CMK (cell line): ENCODE data around the gene CES1.
"Not testable (repeated sequence)": the region's sequence is repeated elsewhere in the genome, so short reads cannot be mapped to it uniquely, and the experiment has no call there.

Source experiments
- DNase-seq: peaks from one replicate; pipeline ENCODE4 v3.0.0-alpha.2; 2010; ENCODE audit warnings: low read depth

Gene CES1

DNA sequence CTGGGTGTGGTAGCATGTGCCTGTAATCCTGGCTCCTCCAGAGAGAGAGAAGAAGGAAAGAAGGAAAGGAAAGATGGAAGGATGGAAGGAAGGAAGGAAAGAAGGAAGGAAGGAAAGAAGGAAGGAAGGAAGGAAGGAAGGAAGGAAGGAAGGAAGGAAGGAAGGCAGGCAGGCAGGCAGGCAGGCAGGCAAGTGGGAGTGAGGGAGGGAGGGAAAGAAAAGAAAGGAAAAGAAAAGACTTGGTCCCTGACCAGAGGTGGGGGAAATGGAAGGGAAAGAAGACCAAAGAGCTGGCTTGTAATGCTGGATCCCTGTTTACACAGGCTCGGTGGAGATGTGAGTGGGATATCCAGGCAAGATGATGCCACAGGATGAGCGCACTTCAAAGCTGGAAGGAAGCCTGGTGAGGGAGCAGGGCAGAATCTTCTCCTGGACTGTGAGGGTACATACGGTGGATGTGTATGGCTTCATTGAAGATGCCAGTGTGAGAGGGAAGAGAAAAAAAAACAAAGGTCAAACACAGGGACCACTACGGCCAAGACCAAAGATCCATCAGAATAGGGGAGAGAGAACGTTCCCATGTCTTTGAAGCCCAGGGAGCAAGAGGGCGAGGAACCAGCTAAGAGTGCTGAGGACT, 2.1 kb downstream of the CES1 start:
- no peak for DNase-seq

GRCh38 chr16:55829232-55829631, 3.7 kb downstream of the CES1 start:
- DNase-seq, result not testable (repeated sequence)

- DNase-seq, result no peak
Measured at GRCh38 chr16:55828680-55829079, 4.2 kb downstream of the CES1 start.

DNA sequence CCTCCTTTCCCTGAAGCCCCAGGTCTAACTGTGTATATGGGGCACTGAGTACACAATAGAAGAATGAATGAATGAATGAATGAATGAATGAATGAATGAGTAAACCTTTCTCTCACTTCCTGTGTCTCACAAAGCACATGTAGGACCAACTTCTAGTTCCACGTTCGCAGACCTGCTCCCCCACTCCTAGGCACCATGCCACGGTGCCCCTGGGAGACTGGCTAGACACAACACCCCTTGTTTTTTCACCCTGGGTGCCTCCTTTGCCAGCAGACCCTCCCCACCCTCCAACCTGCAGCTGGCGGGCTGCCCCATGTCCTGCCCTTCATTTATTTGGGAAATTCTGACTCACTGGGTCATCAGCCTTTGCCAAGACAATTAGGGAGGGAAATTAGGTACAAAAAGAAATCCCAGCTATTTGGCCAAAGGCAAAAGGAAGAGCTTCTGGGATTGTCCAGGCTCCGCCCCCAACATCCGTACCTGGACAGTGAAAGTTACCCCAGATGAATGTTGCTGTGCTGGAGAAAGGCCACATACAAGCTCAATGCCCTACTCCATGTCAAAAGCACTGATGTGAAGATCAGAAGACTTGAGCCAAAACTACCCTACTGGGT, 7.7 kb downstream of the CES1 start:
- no peak for DNase-seq

DNA sequence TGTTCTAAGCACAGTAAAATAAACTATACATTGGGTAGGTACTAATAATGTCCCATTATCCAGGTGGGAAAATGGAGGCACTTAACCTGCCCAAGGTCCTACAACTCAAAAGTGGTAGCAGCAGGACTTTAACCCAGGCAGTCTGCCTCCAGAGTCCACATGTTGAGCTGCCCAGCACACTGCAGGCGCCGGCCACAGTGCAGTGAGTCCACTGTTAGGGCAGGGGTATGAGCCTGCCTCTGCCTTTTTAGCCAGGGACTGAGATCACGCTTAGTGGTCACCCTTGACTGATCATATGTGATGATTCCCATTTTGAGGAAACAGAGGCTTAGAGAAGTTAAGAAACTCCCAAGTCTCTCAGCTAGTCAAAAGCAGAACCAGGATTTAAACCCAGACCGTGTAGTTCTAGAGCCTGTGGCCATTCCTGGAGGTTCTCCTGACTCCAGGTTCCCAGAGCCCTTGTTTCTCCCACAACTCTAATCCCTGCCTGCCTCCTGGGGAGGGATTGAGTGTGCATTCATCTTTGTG, 8.4 kb downstream of the CES1 start:
- no peak for DNase-seq

DNA sequence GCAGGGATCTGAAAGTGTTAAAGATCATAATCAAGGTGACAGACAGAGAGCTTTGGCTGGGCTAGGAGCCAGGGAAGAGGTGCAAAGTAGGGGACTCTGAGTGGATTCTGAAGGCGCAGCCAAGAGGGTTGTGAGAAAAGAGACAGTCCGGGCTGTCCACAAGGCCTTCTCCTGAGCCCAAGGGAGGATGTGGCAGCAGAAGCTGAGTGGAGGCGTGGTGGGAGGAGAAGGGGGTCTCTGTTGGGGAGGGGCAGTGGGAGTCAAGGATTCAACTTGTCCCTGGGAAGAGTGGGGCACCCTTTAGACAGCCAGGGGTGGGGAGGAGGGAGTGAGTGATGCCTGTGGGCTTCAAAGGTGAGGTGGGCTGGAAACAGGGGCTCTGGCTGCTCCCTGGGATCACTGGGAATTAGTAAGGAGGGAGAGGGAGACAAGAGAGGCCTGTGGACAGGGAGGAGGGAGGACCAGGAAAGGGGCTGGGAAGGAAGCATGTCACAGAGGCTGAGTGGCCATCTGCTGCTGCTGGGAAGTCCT, 10.6 kb downstream of the CES1 start:
- no peak for DNase-seq

GRCh38 chr16:55821210-55821609, 11.7 kb downstream of the CES1 start:
- DNase-seq, result no peak

GRCh38 chr16:55820615-55821014, 12.3 kb downstream of the CES1 start:
- DNase-seq, result no peak

- no peak for DNase-seq
Measured at GRCh38 chr16:55817236-55817912, 15.5 kb downstream of the CES1 start.

- DNase-seq, result not testable (repeated sequence)
Measured at GRCh38 chr16:55816222-55816621, 16.7 kb downstream of the CES1 start.

- no peak for DNase-seq
Measured at GRCh38 chr16:55815320-55815719, 17.6 kb downstream of the CES1 start.

GRCh38 chr16:55814174-55814573, 18.7 kb downstream of the CES1 start:
- DNase-seq, result not testable (repeated sequence)

DNA sequence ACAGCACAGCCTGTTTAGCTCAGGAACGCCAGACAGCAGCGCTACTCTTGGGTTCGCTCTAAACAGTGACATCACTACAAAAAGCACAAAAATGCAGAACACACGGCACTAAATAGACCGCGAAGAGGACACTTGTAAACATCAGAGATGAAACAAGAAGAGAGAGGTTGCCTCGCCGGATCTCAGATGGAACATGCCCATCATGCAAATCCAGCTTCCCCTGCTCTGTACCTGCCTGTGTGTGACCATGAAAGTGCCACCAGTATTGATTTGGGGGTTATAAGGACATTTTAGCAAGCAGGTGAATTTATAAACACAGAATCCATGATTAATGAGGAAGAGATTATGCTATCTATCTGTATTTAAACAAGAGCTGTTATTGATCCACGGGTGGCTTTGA, 19.2 kb downstream of the CES1 start:
- not testable (repeated sequence) for DNase-seq

DNA sequence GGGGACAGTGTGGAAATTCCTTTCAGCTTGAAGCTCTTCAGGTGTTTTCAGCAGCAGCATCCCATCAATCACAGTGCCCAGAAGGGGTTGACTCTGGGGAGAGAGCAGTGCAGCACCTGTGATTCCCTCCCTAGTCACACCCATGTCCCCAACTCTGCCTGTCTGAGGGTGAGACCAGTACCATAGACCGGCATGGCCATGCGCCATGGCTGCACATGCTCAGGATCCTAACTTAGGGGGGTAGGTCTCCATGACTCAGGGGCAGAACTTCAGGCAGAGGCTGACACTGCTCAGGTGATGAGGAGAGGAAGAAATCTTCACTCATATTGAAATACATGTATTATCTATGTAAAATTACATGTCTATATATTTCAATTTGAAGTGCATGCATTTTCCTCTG, 19.9 kb downstream of the CES1 start:
- DNase-seq, result no peak

- no peak for DNase-seq
Measured at GRCh38 chr16:55811811-55812210, 21.1 kb downstream of the CES1 start.

DNA sequence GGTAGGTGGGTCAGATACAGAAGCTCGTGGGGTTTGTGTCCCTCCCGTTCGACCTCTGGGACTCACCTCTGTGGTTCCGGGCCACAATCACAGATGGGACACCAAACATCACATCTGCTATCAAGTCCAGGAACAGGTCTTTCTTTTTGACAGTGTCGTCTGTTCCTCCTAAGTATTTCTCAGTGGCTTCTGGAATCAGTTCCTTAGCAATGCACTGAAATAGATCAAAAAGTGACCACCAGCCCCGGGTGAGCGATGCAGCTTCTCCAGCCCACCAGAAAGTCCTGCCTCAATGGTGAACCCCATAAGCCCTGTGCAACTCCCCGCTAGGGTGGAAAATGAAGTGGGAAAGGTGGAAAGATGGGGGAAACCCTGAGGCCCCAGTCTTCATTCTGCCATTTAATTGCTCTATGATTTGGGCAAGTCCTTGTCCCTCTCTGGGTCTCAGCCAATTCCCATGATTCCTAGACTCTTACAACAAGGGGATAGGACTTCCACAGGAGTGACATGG, 22.4 kb downstream of the CES1 start:
- no peak for DNase-seq

GRCh38 chr16:55809851-55810250, 23.0 kb downstream of the CES1 start:
- no peak for DNase-seq

DNA sequence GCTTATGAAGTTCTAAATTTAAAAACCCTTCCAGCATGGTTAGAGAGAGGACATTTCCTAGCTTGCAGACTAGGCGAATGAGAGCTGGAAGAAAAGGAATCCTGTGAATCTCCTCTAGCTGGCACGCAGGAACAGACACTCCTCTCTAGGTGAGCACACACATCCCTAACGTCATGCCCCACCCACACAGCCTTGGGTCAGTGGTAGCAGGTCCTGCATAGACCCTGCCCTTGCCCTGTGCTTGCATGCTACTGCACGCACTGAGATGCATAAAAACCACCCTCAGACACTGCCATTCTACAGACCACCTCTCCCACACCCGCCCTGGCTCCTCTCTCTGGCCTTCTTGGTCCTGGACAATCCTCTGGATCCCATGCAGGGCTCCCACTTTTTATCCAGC, 23.5 kb downstream of the CES1 start:
- DNase-seq, result no peak

GRCh38 chr16:55808286-55808685, 24.6 kb downstream of the CES1 start:
- DNase-seq, result not testable (repeated sequence)

DNA sequence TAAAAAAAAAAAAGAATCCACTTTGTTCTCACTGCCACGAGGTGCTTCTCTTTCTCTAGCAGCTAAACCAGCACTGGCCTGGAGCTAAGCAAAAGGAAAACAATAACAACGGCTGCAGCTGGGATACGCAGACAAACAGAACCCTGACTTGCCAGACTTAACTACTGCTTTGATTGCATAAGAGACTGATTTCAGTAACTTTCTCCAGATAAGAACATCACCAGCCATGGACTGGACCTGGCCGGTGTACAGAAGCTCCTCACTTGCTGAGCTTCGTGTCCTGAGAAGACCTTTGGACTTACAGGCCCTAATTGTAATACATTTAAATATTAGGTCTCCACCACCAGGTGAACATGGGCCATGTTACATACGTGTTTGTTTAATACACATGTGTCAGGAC, 27.8 kb downstream of the CES1 start:
- not testable (repeated sequence) for DNase-seq

DNA sequence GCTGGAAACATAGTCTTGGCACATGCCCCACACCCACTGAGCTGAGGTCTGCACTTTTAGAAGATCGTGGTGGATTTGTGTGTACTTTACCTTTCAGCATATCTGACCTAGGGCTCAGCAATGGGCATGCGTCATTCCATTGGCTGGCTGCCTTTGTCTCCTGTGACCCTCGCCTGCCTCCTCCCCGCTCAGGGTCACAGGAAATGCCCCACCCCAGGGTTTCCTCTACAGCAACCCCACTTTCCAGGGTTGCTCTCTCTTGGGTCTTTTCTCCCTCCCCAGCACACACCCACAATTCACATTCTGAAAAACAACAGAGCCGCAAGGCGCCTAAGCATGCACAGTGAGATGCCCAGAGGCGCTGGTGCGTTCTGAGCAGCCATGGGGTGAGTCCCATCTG, 29.2 kb downstream of the CES1 start:
- not testable (repeated sequence) for DNase-seq

DNA sequence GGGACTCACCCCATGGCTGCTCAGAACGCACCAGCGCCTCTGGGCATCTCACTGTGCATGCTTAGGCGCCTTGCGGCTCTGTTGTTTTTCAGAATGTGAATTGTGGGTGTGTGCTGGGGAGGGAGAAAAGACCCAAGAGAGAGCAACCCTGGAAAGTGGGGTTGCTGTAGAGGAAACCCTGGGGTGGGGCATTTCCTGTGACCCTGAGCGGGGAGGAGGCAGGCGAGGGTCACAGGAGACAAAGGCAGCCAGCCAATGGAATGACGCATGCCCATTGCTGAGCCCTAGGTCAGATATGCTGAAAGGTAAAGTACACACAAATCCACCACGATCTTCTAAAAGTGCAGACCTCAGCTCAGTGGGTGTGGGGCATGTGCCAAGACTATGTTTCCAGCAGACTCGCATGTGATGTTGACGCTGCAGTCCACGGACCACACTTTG, 39.9 kb downstream of the CES1 start:
- DNase-seq, result not testable (repeated sequence)

DNA sequence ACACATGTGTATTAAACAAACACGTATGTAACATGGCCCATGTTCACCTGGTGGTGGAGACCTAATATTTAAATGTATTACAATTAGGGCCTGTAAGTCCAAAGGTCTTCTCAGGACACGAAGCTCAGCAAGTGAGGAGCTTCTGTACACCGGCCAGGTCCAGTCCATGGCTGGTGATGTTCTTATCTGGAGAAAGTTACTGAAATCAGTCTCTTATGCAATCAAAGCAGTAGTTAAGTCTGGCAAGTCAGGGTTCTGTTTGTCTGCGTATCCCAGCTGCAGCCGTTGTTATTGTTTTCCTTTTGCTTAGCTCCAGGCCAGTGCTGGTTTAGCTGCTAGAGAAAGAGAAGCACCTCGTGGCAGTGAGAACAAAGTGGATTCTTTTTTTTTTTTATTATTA, 41.4 kb downstream of the CES1 start:
- not testable (repeated sequence) for DNase-seq
